Measurements from ENCODE around the gene ADAMTS15. TPM values are rescaled to one million over a fixed set of nuclear protein-coding genes. Genes with fewer than 3 reads are reported as not detected.

Gene ADAMTS15
- total and polyA plus RNA-seq, 12 donors = 7.7 to 49.4 (median 16.4) TPM

- Histone ChIP-seq H3K27me3 (no peaks in the 10 kb centered on the region), H3K4me1 (peaks cover 0 to 18% (median 12%) of the 10 kb centered on the region in 9 donors), H3K27ac (no peak overlapping the region), H3K9me3 (peaks cover 0 to 4% (median 0%) of the 10 kb centered on the region in 11 donors), H3K4me3 (no peak overlapping the region), H3K36me3 (no peaks in the 10 kb centered on the region)
- ATAC-seq (no peak), DNase-seq (no peak)
- intact Hi-C loops (cut with DNase I) = loop anchor here in 4 of 10 donors (2.0 to 10.0 kb wide), 4 partner anchors 207 to 455 kb away; no protein-coding TSS in a partner anchor
- TF ChIP-seq CTCF (IDR thresholded peaks at IDR 0.05) = no peak
- whole genome bisulfite sequencing, 2 donors = 88% methylated on average over 6 of the region's 6 CpGs
Measured at GRCh38 chr11:130439876-130440275, 8.6 kb upstream of the ADAMTS15 start.

- no peaks in the 10 kb centered on the region for H3K36me3 ChIP-seq
- ATAC-seq (no peak), DNase-seq (no peak)
- H3K27me3 ChIP-seq = no peaks in the 10 kb centered on the region
- H3K27ac ChIP-seq = no peak overlapping the region
- WGBS, 2 donors = 97 to 98% methylated on average over 2 of the region's 2 CpGs
- TF ChIP-seq CTCF (IDR thresholded peaks at IDR 0.05) = no peak
- intact Hi-C loops (cut with DNase I) = no loop called here
- H3K4me3 ChIP-seq = no peak overlapping the region
- H3K9me3 ChIP-seq = peaks cover 0 to 4% (median 0%) of the 10 kb centered on the region in 11 donors
- H3K4me1 ChIP-seq = peaks cover 0 to 9% (median 0%) of the 10 kb centered on the region in 9 donors
Measured at GRCh38 chr11:130441719-130442118, 6.7 kb upstream of the ADAMTS15 start.

GRCh38 chr11:130442737-130443136 lies 5.7 kb upstream of the ADAMTS15 start:
- intact Hi-C loops (cut with DNase I) = no loop called here
- H3K27ac ChIP-seq = peak overlapping the region in 3 of 10 donors; percentile 0 to 48 (median 44)
- no peak for DNase-seq
- peak in 6 of 8 donors; percentile 27 to 65 (median 52) for ATAC-seq
- peaks cover 0 to 4% (median 0%) of the 10 kb centered on the region in 11 donors for H3K9me3 ChIP-seq
- H3K36me3 ChIP-seq = no peaks in the 10 kb centered on the region
- peaks cover 0 to 4% (median 0%) of the 10 kb centered on the region in 7 donors for H3K27me3 ChIP-seq
- no peak overlapping the region for H3K4me3 ChIP-seq
- no peak for TF ChIP-seq CTCF (IDR thresholded peaks at IDR 0.05)
- H3K4me1 ChIP-seq = peaks cover 0 to 9% (median 0%) of the 10 kb centered on the region in 9 donors
- 70 to 78% methylated on average over 4 of the region's 4 CpGs for WGBS, 2 donors

- DNase-seq = no peak
- no peak for ATAC-seq
- no peak overlapping the region for H3K4me3 ChIP-seq
- 93% methylated on average over 3 of the region's 3 CpGs for WGBS, 2 donors
- peaks cover 0 to 4% (median 0%) of the 10 kb centered on the region in 11 donors for H3K9me3 ChIP-seq
- H3K27ac ChIP-seq = no peak overlapping the region
- H3K27me3 ChIP-seq = peaks cover 0 to 34% (median 0%) of the 10 kb centered on the region in 7 donors
- intact Hi-C loops (cut with DNase I) = loop anchor here in 2 of 10 donors (5.0 kb wide), 2 partner anchors 232 to 382 kb away; no protein-coding TSS in a partner anchor
- TF ChIP-seq CTCF (IDR thresholded peaks at IDR 0.05) = no peak
- no peaks in the 10 kb centered on the region for H3K36me3 ChIP-seq
- H3K4me1 ChIP-seq = peaks cover 0 to 32% (median 23%) of the 10 kb centered on the region in 9 donors
Measured at GRCh38 chr11:130445788-130446187, 2.7 kb upstream of the ADAMTS15 start.

Measured in heart right ventricle (tissue), 16 donors.